SK-N-SH treated with all-trans-retinoic acid at 6 μM for 48 hours (cell line): ENCODE measurements around the gene VPS13D.
A peak's percentile ranks its signal among the peaks of the same experiment; 100 is the strongest.

Experiments used
- ATAC-seq: fragments of 200-7000 bp; cut with Tn5 transposase; 3 replicates; pipeline ENCODE4 v1.9.1; 2020; ENCODE audit warnings: mild to moderate bottlenecking, moderate library complexity
- ARNTL ChIP-seq: fragments of 450-650 bp; formaldehyde crosslinking; IDR thresholded peaks from 2 replicates; pipeline ENCODE4 v1.5.0; 2020; ENCODE audit warnings: low read depth, mild to moderate bottlenecking, moderate library complexity, borderline replicate concordance
- BACH2 ChIP-seq: fragments of 250-450 bp; sonication (Bioruptor Pico); IDR thresholded peaks from 2 replicates; pipeline ENCODE4 v1.9.0; 2021; ENCODE audit warnings: mild to moderate bottlenecking, borderline replicate concordance
- CSDC2 ChIP-seq: fragments of 250-450 bp; sonication (Bioruptor Pico); IDR thresholded peaks from 2 replicates; pipeline ENCODE4 v1.5.0; 2020; ENCODE audit warnings: mild to moderate bottlenecking, moderate library complexity
- ESRRG ChIP-seq: fragments of 250-450 bp; sonication (Bioruptor Pico); IDR thresholded peaks from 2 replicates; pipeline ENCODE4 v1.6.1; 2021; ENCODE audit warnings: mild to moderate bottlenecking
- GLIS3 ChIP-seq: fragments of 250-450 bp; sonication (Bioruptor Pico); IDR thresholded peaks from 2 replicates; pipeline ENCODE4 v1.5.0; 2020; ENCODE audit warnings: mild to moderate bottlenecking, moderate library complexity
- ISL1 ChIP-seq: fragments of 250-450 bp; sonication (Bioruptor Pico); IDR thresholded peaks from 2 replicates; pipeline ENCODE4 v2.1.2; 2022; ENCODE audit warnings: mild to moderate bottlenecking, moderate library complexity
- OSR1 ChIP-seq: fragments of 250-450 bp; sonication (Bioruptor Pico); IDR thresholded peaks from 2 replicates; pipeline ENCODE4 v1.8.0; 2022; ENCODE audit warnings: moderate library complexity, mild to moderate bottlenecking, inconsistent platforms
- PPARA ChIP-seq: fragments of 250-450 bp; sonication (Bioruptor Pico); IDR thresholded peaks from 2 replicates; pipeline ENCODE4 v1.5.0; 2020; ENCODE audit warnings: mild to moderate bottlenecking, borderline replicate concordance
- RARB ChIP-seq: fragments of 250-450 bp; sonication (Bioruptor Pico); IDR thresholded peaks from 2 replicates; pipeline ENCODE4 v1.8.0; 2021; ENCODE audit warnings: mild to moderate bottlenecking, moderate library complexity
- TCF4 ChIP-seq: fragments of 250-450 bp; sonication (Bioruptor Pico); IDR thresholded peaks from 2 replicates; pipeline ENCODE4 v1.8.0; 2021; ENCODE audit warnings: mild to moderate bottlenecking, moderate library complexity, borderline replicate concordance
- ZC3H10 ChIP-seq: fragments of 250-450 bp; sonication (Bioruptor Pico); IDR thresholded peaks from 2 replicates; pipeline ENCODE4 v1.5.1; 2021; ENCODE audit warnings: mild to moderate bottlenecking, moderate library complexity
- ZFP3 ChIP-seq: fragments of 250-450 bp; sonication (Bioruptor Pico); IDR thresholded peaks from 2 replicates; pipeline ENCODE4 v1.5.0; 2020; ENCODE audit warnings: mild to moderate bottlenecking, moderate library complexity
- ZFP30 ChIP-seq: fragments of 450-650 bp; formaldehyde crosslinking; IDR thresholded peaks from 2 replicates; pipeline ENCODE4 v1.5.0; 2022; ENCODE audit warnings: mild to moderate bottlenecking, moderate library complexity
- ZNF565 ChIP-seq: fragments of 450-650 bp; formaldehyde crosslinking; conservative IDR thresholded peaks from 2 replicates; pipeline ENCODE4 v1.5.0; 2020; ENCODE audit warnings: low read depth, mild to moderate bottlenecking, moderate library complexity
- ZNF70 ChIP-seq: fragments of 450-650 bp; formaldehyde crosslinking; IDR thresholded peaks from 2 replicates; pipeline ENCODE4 v1.5.0; 2020; ENCODE audit warnings: mild to moderate bottlenecking, moderate library complexity
- ZNF8 ChIP-seq: fragments of 450-650 bp; formaldehyde crosslinking; IDR thresholded peaks from 2 replicates; pipeline ENCODE4 v1.5.0; 2020; ENCODE audit warnings: mild to moderate bottlenecking, moderate library complexity
- TF ChIP-seq, protein P1 (sequence below): fragments of 250-450 bp; sonication (Bioruptor Pico); IDR thresholded peaks from 2 replicates; pipeline ENCODE4 v1.5.0; 2020; ENCODE audit warnings: mild to moderate bottlenecking, moderate library complexity
- TF ChIP-seq, protein P2 (sequence below): fragments of 250-450 bp; sonication (Bioruptor Pico); IDR thresholded peaks from 2 replicates; pipeline ENCODE4 v1.8.0; 2021; ENCODE audit warnings: low read depth, mild to moderate bottlenecking, moderate library complexity, borderline replicate concordance
- TF ChIP-seq, protein P3 (sequence below): fragments of 250-450 bp; sonication (Bioruptor Pico); IDR thresholded peaks from 2 replicates; pipeline ENCODE4 v1.5.1; 2020; ENCODE audit warnings: low read depth, mild to moderate bottlenecking, moderate library complexity
- TF ChIP-seq, protein P4 (sequence below): fragments of 250-450 bp; sonication (Bioruptor Pico); IDR thresholded peaks from 2 replicates; pipeline ENCODE4 v1.5.1; 2021; ENCODE audit warnings: mild to moderate bottlenecking, moderate library complexity

Gene VPS13D

DNA sequence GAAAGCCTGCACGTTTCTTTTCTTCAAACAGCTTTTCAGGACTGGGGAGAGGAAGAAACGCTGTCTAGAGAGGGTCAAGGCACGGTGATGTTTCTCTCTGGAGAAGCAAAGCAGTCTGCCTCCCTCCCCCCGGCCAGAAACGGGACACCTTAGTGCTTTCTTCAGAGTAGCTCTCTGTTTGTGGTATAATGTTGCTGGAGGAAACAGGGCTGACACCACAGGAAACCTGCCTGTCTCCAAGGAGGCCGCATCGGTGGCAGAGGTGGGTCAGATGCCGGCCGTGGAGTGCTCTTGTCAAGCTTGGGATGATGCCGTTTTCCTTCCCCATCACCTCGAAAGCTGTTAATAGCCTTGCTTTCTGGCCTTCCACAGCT, 248.8 kb downstream of the VPS13D start:
- peak; percentile 60 for ATAC-seq
- TF ChIP-seq ZC3H10 (CRISPR knock-in tag) (no peak), ZNF565 (peak; percentile 62), TCF4 (CRISPR knock-in tag) (no peak), ISL1 (no peak), PPARA (CRISPR knock-in tag) (no peak; the same call in 1 of the 2 replicates), BACH2 (CRISPR knock-in tag) (no peak), ZNF70 (0 out of 2 replicates have a peak, but pooled peaks have one; percentile 59), GLIS3 (CRISPR knock-in tag) (peak; percentile 65; the same call in 1 of the 2 replicates), ZNF8 (CRISPR knock-in tag) (no peak; the same call in 1 of the 2 replicates), OSR1 (CRISPR knock-in tag) (no peak), ESRRG (CRISPR knock-in tag) (peak; percentile 49; the same call in 1 of the 2 replicates), CSDC2 (CRISPR knock-in tag) (peak; percentile 94), ARNTL (CRISPR knock-in tag) (peak; percentile 56; the same call in 1 of the 2 replicates)
- TF ChIP-seq, protein P1, sequence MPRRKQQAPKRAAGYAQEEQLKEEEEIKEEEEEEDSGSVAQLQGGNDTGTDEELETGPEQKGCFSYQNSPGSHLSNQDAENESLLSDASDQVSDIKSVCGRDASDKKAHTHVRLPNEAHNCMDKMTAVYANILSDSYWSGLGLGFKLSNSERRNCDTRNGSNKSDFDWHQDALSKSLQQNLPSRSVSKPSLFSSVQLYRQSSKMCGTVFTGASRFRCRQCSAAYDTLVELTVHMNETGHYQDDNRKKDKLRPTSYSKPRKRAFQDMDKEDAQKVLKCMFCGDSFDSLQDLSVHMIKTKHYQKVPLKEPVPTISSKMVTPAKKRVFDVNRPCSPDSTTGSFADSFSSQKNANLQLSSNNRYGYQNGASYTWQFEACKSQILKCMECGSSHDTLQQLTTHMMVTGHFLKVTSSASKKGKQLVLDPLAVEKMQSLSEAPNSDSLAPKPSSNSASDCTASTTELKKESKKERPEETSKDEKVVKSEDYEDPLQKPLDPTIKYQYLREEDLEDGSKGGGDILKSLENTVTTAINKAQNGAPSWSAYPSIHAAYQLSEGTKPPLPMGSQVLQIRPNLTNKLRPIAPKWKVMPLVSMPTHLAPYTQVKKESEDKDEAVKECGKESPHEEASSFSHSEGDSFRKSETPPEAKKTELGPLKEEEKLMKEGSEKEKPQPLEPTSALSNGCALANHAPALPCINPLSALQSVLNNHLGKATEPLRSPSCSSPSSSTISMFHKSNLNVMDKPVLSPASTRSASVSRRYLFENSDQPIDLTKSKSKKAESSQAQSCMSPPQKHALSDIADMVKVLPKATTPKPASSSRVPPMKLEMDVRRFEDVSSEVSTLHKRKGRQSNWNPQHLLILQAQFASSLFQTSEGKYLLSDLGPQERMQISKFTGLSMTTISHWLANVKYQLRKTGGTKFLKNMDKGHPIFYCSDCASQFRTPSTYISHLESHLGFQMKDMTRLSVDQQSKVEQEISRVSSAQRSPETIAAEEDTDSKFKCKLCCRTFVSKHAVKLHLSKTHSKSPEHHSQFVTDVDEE (CRISPR knock-in tag), result peak; percentile 50
- TF ChIP-seq, protein P2, sequence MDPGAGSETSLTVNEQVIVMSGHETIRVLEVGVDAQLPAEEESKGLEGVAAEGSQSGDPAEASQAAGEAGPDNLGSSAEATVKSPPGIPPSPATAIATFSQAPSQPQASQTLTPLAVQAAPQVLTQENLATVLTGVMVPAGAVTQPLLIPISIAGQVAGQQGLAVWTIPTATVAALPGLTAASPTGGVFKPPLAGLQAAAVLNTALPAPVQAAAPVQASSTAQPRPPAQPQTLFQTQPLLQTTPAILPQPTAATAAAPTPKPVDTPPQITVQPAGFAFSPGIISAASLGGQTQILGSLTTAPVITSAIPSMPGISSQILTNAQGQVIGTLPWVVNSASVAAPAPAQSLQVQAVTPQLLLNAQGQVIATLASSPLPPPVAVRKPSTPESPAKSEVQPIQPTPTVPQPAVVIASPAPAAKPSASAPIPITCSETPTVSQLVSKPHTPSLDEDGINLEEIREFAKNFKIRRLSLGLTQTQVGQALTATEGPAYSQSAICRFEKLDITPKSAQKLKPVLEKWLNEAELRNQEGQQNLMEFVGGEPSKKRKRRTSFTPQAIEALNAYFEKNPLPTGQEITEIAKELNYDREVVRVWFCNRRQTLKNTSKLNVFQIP, result no peak; the same call in 1 of the 2 replicates
- TF ChIP-seq, protein P3, sequence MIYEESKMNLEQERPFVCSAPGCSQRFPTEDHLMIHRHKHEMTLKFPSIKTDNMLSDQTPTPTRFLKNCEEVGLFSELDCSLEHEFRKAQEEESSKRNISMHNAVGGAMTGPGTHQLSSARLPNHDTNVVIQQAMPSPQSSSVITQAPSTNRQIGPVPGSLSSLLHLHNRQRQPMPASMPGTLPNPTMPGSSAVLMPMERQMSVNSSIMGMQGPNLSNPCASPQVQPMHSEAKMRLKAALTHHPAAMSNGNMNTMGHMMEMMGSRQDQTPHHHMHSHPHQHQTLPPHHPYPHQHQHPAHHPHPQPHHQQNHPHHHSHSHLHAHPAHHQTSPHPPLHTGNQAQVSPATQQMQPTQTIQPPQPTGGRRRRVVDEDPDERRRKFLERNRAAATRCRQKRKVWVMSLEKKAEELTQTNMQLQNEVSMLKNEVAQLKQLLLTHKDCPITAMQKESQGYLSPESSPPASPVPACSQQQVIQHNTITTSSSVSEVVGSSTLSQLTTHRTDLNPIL (CRISPR knock-in tag), result no peak
- TF ChIP-seq, protein P4, sequence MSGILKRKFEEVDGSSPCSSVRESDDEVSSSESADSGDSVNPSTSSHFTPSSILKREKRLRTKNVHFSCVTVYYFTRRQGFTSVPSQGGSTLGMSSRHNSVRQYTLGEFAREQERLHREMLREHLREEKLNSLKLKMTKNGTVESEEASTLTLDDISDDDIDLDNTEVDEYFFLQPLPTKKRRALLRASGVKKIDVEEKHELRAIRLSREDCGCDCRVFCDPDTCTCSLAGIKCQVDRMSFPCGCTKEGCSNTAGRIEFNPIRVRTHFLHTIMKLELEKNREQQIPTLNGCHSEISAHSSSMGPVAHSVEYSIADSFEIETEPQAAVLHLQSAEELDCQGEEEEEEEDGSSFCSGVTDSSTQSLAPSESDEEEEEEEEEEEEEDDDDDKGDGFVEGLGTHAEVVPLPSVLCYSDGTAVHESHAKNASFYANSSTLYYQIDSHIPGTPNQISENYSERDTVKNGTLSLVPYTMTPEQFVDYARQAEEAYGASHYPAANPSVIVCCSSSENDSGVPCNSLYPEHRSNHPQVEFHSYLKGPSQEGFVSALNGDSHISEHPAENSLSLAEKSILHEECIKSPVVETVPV (CRISPR knock-in tag), result no peak

DNA sequence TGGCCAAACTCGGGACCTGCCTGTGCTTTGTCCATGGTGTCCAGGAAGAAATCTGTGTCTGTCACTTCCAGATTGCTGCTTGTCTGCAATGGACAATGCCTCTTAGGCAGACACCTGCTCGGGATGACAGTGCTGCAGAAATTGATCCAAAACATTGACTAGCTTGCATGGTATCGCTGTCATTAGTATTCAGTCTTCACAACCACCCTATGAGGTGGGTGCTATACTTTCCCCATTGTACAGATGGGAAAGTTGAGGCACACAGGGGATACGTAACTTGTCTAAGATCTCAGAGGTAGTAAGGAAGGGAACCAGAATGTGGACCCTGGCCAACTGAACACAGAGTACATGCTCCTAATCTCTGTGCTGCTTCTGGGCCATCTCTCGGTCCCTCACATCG, 249.5 kb downstream of the VPS13D start:
- no peak for TF ChIP-seq TCF4 (CRISPR knock-in tag)
- TF ChIP-seq, protein P2, result no peak
- TF ChIP-seq ZNF70, result no peak
- TF ChIP-seq ZFP30 (CRISPR knock-in tag), result no peak
- TF ChIP-seq PPARA (CRISPR knock-in tag), result no peak
- TF ChIP-seq ZFP3 (CRISPR knock-in tag), result no peak
- TF ChIP-seq ESRRG (CRISPR knock-in tag), result no peak
- no peak for TF ChIP-seq ISL1
- no peak for TF ChIP-seq RARB (CRISPR knock-in tag)
- TF ChIP-seq, protein P1 (CRISPR knock-in tag), result no peak
- no peak; the same call in 1 of the 2 replicates for TF ChIP-seq GLIS3 (CRISPR knock-in tag)
- TF ChIP-seq ARNTL (CRISPR knock-in tag), result no peak
- TF ChIP-seq OSR1 (CRISPR knock-in tag), result no peak
- TF ChIP-seq, protein P4 (CRISPR knock-in tag), result no peak
- ATAC-seq, result no peak
